Upper lobe of right lung (tissue), 1 donor: ENCODE measurements around the gene CLDN19. TPM values are rescaled to one million over a fixed set of nuclear protein-coding genes. Genes with fewer than 3 reads are reported as not detected.
A peak's percentile ranks its signal among the peaks of the same experiment; 100 is the strongest.

ENCODE experiments used
- ATAC-seq: fragments of 200-7000 bp; cut with Tn5 transposase; one replicate; pipeline ENCODE4 v1.9.1; 2020; ENCODE audit warnings: mild to moderate bottlenecking, moderate library complexity
- DNase-seq: peaks from one replicate; pipeline ENCODE4 v3.0.0-alpha.2; 2020
- H3K27ac ChIP-seq: fragments of 200-600 bp; one replicate; pipeline ENCODE4 v1.8.0; 2022
- H3K27me3 ChIP-seq: fragments of 200-600 bp; one replicate; pipeline ENCODE4 v1.8.0; 2022; ENCODE audit warnings: mild to moderate bottlenecking
- H3K36me3 ChIP-seq: fragments of 200-600 bp; one replicate; pipeline ENCODE4 v1.8.0; 2022
- H3K4me1 ChIP-seq: fragments of 200-600 bp; one replicate; pipeline ENCODE4 v1.8.0; 2022
- H3K4me3 ChIP-seq: fragments of 200-600 bp; one replicate; pipeline ENCODE4 v1.8.0; 2022; ENCODE audit warnings: mild to moderate bottlenecking
- H3K9me3 ChIP-seq: fragments of 200-600 bp; one replicate; pipeline ENCODE4 v1.8.0; 2022
- CTCF ChIP-seq: fragments of 200-600 bp; IDR thresholded peaks from one replicate; pipeline ENCODE4 v1.8.0; 2022; ENCODE audit warnings: antibody characterized with exemption
- intact Hi-C: fragments of 100-400 bp; cut with DNase I; formaldehyde crosslinking; loops from one replicate; pipeline ENCODE4 v1.11.0; 2022
- total RNA-seq: library from RNA; stranded (reverse); fragmentation: NEBNext Ultra II Directional; extraction: Animal tissue kit (Norgen Biotek cat#: 25700); gene quantifications from one replicate; pipeline ENCODE4 v1.2.1, GENCODE V29; 2021
- donor health status: DM: no; HTN: yes; CAD: no; lungs with severe emphysema.

The CLDN19 gene
- total RNA-seq, 1 donor from 2014 or later = not detected

GRCh38 chr1:42765832-42766740, 26.1 kb upstream of the CLDN19 start:
- intact Hi-C loops = no loop called here
- no peaks in the 10 kb centered on the region for H3K27me3 ChIP-seq
- DNase-seq = peak; percentile 78

GRCh38 chr1:42765269-42765668, 25.2 kb upstream of the CLDN19 start:
- Histone ChIP-seq H3K9me3 (no peaks in the 10 kb centered on the region), H3K4me1 (peaks cover 28% of the 10 kb centered on the region), H3K27me3 (no peaks in the 10 kb centered on the region), H3K4me3 (peak overlapping the region; percentile 88), H3K27ac (peak overlapping the region; percentile 94), H3K36me3 (peaks cover 14% of the 10 kb centered on the region)
- DNase-seq = no peak
- ATAC-seq = no peak
- intact Hi-C loops = no loop called here
- TF ChIP-seq CTCF = no peak

More at GRCh38 chr1:42765832-42766740, 26.1 kb upstream of the CLDN19 start:
- H3K4me3 ChIP-seq = peak overlapping the region; percentile 88
- H3K4me1 ChIP-seq = peaks cover 28% of the 10 kb centered on the region
- ATAC-seq = peak; percentile 16
- TF ChIP-seq CTCF = peak; percentile 41
- no peaks in the 10 kb centered on the region for H3K9me3 ChIP-seq
- H3K36me3 ChIP-seq = peaks cover 9% of the 10 kb centered on the region
- peak overlapping the region; percentile 94 for H3K27ac ChIP-seq

- no peak for TF ChIP-seq CTCF
- no peaks in the 10 kb centered on the region for H3K27me3 ChIP-seq
- DNase-seq (no peak), ATAC-seq (no peak)
- intact Hi-C loops = no loop called here
- H3K9me3 ChIP-seq = no peaks in the 10 kb centered on the region
- peaks cover 40% of the 10 kb centered on the region for H3K36me3 ChIP-seq
- H3K4me3 ChIP-seq = no peak overlapping the region
- H3K4me1 ChIP-seq = peaks cover 16% of the 10 kb centered on the region
- no peak overlapping the region for H3K27ac ChIP-seq
Measured at GRCh38 chr1:42762269-42762668, 22.2 kb upstream of the CLDN19 start.

GRCh38 chr1:42761567-42761966, 21.5 kb upstream of the CLDN19 start:
- Histone ChIP-seq H3K27me3 (no peaks in the 10 kb centered on the region), H3K9me3 (no peaks in the 10 kb centered on the region), H3K27ac (no peak overlapping the region), H3K36me3 (peaks cover 45% of the 10 kb centered on the region), H3K4me3 (no peak overlapping the region), H3K4me1 (peaks cover 16% of the 10 kb centered on the region)
- DNase-seq = no peak
- no peak for ATAC-seq
- intact Hi-C loops = no loop called here
- TF ChIP-seq CTCF = no peak

GRCh38 chr1:42759114-42759513, 19.1 kb upstream of the CLDN19 start:
- ATAC-seq = peak; percentile 53
- Histone ChIP-seq H3K4me3 (no peak overlapping the region), H3K9me3 (no peaks in the 10 kb centered on the region), H3K27ac (no peak overlapping the region), H3K36me3 (peaks cover 70% of the 10 kb centered on the region), H3K4me1 (no peaks in the 10 kb centered on the region), H3K27me3 (no peaks in the 10 kb centered on the region)
- intact Hi-C loops = no loop called here
- no peak for TF ChIP-seq CTCF
- no peak for DNase-seq
